Stomach (tissue), 9 donors: Measurements from ENCODE around the gene ECE1. TPM values are rescaled to one million over a fixed set of nuclear protein-coding genes. Genes with fewer than 3 reads are reported as not detected.
"Not testable (repeated sequence)": the region's sequence is repeated elsewhere in the genome, so short reads cannot be mapped to it uniquely, and the experiment has no call there.

Experiments used
- DNase-seq, 2 donors: peaks; one replicate each; pipeline versions ENCODE4 v3.0.0 to v3.0.0-alpha.2; 2013 to 2019
- H3K27ac ChIP-seq, 5 donors: fragments of 200-600 bp in 4 of 5; sonication (generic) in 4 of 5; one replicate each; pipeline ENCODE4 v1.5.1; 2013 to 2019; ENCODE audit warnings: mild to moderate bottlenecking in 1 of 5, moderate library complexity in 1 of 5
- H3K27me3 ChIP-seq, 3 donors: fragments of 200-600 bp; sonication (generic); one replicate each; pipeline ENCODE4 v1.5.1; 2017 to 2019; ENCODE audit warnings: mixed run types in 1 of 3
- H3K36me3 ChIP-seq, 4 donors: fragments of 200-600 bp; sonication (generic); 1 replicate in 3 of 4; 2 replicates in 1 of 4; pipeline ENCODE4 v1.5.1; 2016 to 2019
- H3K4me1 ChIP-seq, 4 donors: fragments of 200-600 bp; sonication (generic); one replicate each; pipeline ENCODE4 v1.5.1; 2016 to 2019
- H3K4me3 ChIP-seq, 4 donors: fragments of 200-600 bp; sonication (generic) in 3 of 4; one replicate each; pipeline ENCODE4 v1.5.1; 2016 to 2019; ENCODE audit warnings: mild to moderate bottlenecking in 1 of 4
- H3K9me3 ChIP-seq, 4 donors: fragments of 200-600 bp; sonication (generic); one replicate each; pipeline ENCODE4 v1.5.1; 2016 to 2019
- CTCF ChIP-seq, 7 experiments: fragments of 450-650 bp in 4 of 7; fragments of 200-600 bp in 3 of 7; sonication (generic) in 3 of 7; IDR thresholded peaks; one replicate each; pipeline ENCODE4 v1.5.1; 2016 to 2019; ENCODE audit warnings: antibody characterized with exemption in 7 of 7, control low read depth in 2 of 7, mild to moderate bottlenecking in 1 of 7
- EP300 ChIP-seq: sonication (generic); formaldehyde crosslinking; IDR thresholded peaks from one replicate; pipeline ENCODE4 v1.6.1; 2017; ENCODE audit warnings: antibody characterized with exemption
- POLR2A ChIP-seq, 4 donors: fragments of 450-650 bp; IDR thresholded peaks; one replicate each; pipeline ENCODE4 v1.6.1; 2016; ENCODE audit warnings: antibody characterized with exemption in 4 of 4, control low read depth in 2 of 4, mild to moderate bottlenecking in 1 of 4, moderate library complexity in 1 of 4
- POLR2AphosphoS5 ChIP-seq, 3 donors: sonication (generic); formaldehyde crosslinking; IDR thresholded peaks; one replicate each; pipeline ENCODE4 v1.6.1; 2016; ENCODE audit warnings: antibody characterized with exemption in 3 of 3
- WGBS, 5 donors: extraction: QIAGEN DNeasy Blood & Tissue Kit in 3 of 5; methylation state at CpG; one replicate each; pipeline versions ENCODE4 v1.1.5 to v1.1.7; 2013 to 2018; 5-methylcytosine and 5-hydroxymethylcytosine counted together
- intact Hi-C: fragments of 100-400 bp; cut with DNase I; formaldehyde crosslinking; loops from one replicate; pipeline ENCODE4 v1.15.1; 2023; ENCODE audit warnings: low total_unique reads
- polyA plus RNA-seq, 3 donors: library from polyadenylated mRNA; stranded (reverse); fragments of 200-250 nt; gene quantifications; one replicate each; pipeline ENCODE4 v1.2.3, GENCODE V29; 2013
- total RNA-seq, 5 donors: library from RNA; depleted of rRNA; stranded (reverse); fragments of >200 nt; gene quantifications; one replicate each; pipeline versions ENCODE4 v1.1.0 to v1.2.3, GENCODE V29; 2014 to 2016
- donor health status: healthy with polysubstance abuse.
- donor health status: Bipolar disorder and iron deficiency.
- donor health status: healthy.

The ECE1 gene
- total and polyA plus RNA-seq, 8 donors: 17.6 to 574 (median 42.6) TPM

DNA sequence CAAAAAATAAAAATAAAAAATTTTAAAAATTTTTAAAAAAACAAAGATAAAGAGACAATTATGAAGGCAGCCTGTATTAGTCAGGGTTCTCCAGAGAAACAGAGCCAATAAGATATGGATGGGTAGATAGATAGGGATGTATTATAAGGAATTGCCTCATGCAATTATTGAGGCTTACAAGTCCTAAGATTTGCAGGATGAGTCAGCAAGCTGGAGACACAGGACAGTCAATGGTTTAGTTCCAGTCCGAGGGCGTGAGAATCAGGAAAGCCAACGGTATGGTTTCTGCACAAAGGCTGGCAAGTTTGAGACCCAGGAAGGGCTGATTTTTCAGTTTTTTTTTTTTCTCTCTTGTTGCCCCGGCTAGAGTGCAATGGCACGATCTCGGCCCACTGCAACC lies 89.5 kb downstream of the ECE1 start:
- intact Hi-C loops: no loop called here
- WGBS, 5 donors: 89 to 93% (median 92%) methylated on average over 6 of the region's 6 CpGs

GRCh38 chr1:21198929-21199328 lies 91.3 kb downstream of the ECE1 start:
- Histone ChIP-seq H3K4me3 (no peak overlapping the region), H3K9me3 (no peaks in the 10 kb centered on the region), H3K27ac (no peak overlapping the region), H3K4me1 (peaks cover 0 to 10% (median 3%) of the 10 kb centered on the region in 4 donors), H3K36me3 (no peaks in the 10 kb centered on the region), H3K27me3 (peaks cover 0 to 10% (median 0%) of the 10 kb centered on the region in 3 donors)
- DNase-seq: no peak
- 58 to 67% (median 63%) methylated on average over 4 of the region's 4 CpGs for WGBS, 5 donors
- TF ChIP-seq CTCF (IDR thresholded peaks at IDR 0.05): no peak
- TF ChIP-seq POLR2AphosphoS5 (IDR thresholded peaks at IDR 0.05): no peak
- TF ChIP-seq POLR2A (IDR thresholded peaks at IDR 0.05): no peak
- no peak for TF ChIP-seq EP300
- intact Hi-C loops: loop anchor here (5.0 to 10.0 kb wide), 2 partner anchors 217 to 504 kb away; no protein-coding TSS in a partner anchor

More for the DNA sequence above, 89.5 kb downstream of the ECE1 start:
- Histone ChIP-seq H3K27me3 (peaks cover 0 to 10% (median 0%) of the 10 kb centered on the region in 3 donors), H3K9me3 (no peaks in the 10 kb centered on the region), H3K4me1 (no peaks in the 10 kb centered on the region), H3K4me3 (no peak overlapping the region), H3K27ac (no peak overlapping the region), H3K36me3 (no peaks in the 10 kb centered on the region)
- TF ChIP-seq EP300: no peak
- TF ChIP-seq POLR2AphosphoS5 (IDR thresholded peaks at IDR 0.05): no peak
- no peak for TF ChIP-seq POLR2A (IDR thresholded peaks at IDR 0.05)
- TF ChIP-seq CTCF (IDR thresholded peaks at IDR 0.05): no peak
- DNase-seq: no peak

- Histone ChIP-seq H3K36me3 (no peaks in the 10 kb centered on the region), H3K4me1 (peaks cover 0 to 35% (median 9%) of the 10 kb centered on the region in 4 donors), H3K4me3 (no peak overlapping the region), H3K27ac (no peak overlapping the region), H3K27me3 (no peaks in the 10 kb centered on the region), H3K9me3 (no peaks in the 10 kb centered on the region)
- TF ChIP-seq POLR2A (IDR thresholded peaks at IDR 0.05): no peak
- TF ChIP-seq CTCF (IDR thresholded peaks at IDR 0.05): no peak
- no peak for TF ChIP-seq EP300
- no peak for TF ChIP-seq POLR2AphosphoS5 (IDR thresholded peaks at IDR 0.05)
- intact Hi-C loops: loop anchor here (10.0 kb wide), 1 partner anchor 498 kb away; no protein-coding TSS in a partner anchor
- no peak for DNase-seq
- 78 to 84% (median 82%) methylated on average over 4 of the region's 4 CpGs for WGBS, 5 donors
Observed at GRCh38 chr1:21192871-21193270, 97.4 kb downstream of the ECE1 start.

- H3K4me3 ChIP-seq: no peak overlapping the region
- no peaks in the 10 kb centered on the region for H3K9me3 ChIP-seq
- H3K27ac ChIP-seq: peak overlapping the region in 1 of 5 donors; percentile 33
- no peaks in the 10 kb centered on the region for H3K36me3 ChIP-seq
- peaks cover 0 to 35% (median 9%) of the 10 kb centered on the region in 4 donors for H3K4me1 ChIP-seq
- intact Hi-C loops: loop anchor here (10.0 kb wide), 1 partner anchor 497 kb away; no protein-coding TSS in a partner anchor
- H3K27me3 ChIP-seq: no peaks in the 10 kb centered on the region
- WGBS, 5 donors: 27 to 66% (median 62%) methylated on average over 3 to 5 of the region's 5 CpGs
- no peak for TF ChIP-seq POLR2A (IDR thresholded peaks at IDR 0.05)
- no peak for TF ChIP-seq CTCF (IDR thresholded peaks at IDR 0.05)
- no peak for TF ChIP-seq EP300
- no peak for TF ChIP-seq POLR2AphosphoS5 (IDR thresholded peaks at IDR 0.05)
- DNase-seq: no peak
Observed at GRCh38 chr1:21192284-21192683, 98.0 kb downstream of the ECE1 start.

DNA sequence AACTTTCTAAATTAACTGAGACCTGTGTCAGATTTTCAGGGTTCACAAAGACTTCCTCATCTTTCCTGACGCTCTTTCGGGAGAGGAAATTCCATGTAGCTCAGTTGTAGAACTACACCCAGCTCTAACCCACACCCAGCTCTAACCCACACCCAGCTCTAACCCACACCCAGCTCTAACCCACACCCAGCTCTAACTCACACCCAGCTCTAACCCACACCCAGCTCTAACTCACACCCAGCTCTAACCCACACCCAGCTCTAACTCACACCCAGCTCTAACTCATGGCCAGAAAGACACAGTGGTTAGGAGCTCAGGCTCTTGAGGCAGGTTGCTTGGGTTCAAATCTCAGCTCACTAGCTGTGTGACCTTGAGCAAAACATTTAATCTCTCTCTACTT lies 99.5 kb downstream of the ECE1 start:
- H3K9me3 ChIP-seq, DNase-seq, H3K27me3 ChIP-seq, H3K4me3 ChIP-seq, H3K36me3 ChIP-seq: not testable (repeated sequence)
- H3K27ac ChIP-seq: peak overlapping the region in 2 of 5 donors; percentile 63 to 65
- peaks cover 0 to 35% (median 9%) of the 10 kb centered on the region in 4 donors for H3K4me1 ChIP-seq
- 41 to 72% (median 55%) methylated on average over 2 of the region's 2 CpGs for WGBS, 5 donors
- intact Hi-C loops: loop anchor here (10.0 kb wide), 1 partner anchor 496 kb away; no protein-coding TSS in a partner anchor
